GM21360 (cell line): Measurements from ENCODE around the gene RPS3.

ENCODE experiments used
- ATAC-seq: cut with Tn5 transposase; IDR thresholded peaks from one replicate; pipeline ENCODE4 v1.9.1; 2021; ENCODE audit warnings: mild to moderate bottlenecking, moderate library complexity; ENCODE audit not compliant: unreplicated experiment

Gene RPS3

DNA sequence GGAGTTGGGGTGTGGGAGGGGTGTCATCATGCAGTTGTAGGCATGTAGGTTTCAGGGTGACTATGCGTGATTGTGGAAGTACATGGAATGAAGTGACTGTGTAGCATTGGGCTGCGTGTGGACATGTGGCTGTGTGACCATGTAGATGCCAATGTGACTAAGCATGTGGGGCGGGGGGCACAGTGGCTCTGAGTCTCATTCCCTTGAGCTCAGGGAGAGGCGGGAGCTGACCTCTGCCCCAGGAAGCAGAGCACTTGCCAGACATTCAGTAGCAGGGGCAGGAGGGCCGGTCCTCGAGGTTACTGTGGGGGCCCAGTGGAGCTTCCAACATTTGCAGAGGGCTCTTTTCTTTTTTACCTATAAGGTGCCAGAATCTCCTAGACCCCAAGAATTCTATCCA is 34.1 kb downstream of the RPS3 start:
- ATAC-seq, result no peak

DNA sequence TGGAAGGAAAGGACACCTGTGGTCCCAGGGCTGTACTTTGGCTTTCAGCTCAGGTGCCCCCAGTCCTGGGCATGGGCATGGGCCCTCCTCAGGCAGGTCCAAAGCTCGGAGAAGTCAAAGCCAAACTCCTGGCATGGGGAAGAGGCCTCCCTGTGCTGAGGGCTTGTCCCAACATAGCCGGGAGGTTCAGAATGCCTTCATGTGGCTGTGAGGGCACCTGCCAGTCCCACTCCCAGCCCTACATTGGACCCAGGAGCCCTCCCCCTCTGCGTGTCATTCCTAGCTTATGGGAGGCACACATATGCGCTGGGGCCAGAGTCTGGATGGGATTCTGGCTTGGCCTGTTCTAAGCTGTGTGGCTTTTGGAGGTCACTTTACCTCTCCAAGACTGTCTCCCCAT is 34.7 kb downstream of the RPS3 start:
- ATAC-seq, result no peak

DNA sequence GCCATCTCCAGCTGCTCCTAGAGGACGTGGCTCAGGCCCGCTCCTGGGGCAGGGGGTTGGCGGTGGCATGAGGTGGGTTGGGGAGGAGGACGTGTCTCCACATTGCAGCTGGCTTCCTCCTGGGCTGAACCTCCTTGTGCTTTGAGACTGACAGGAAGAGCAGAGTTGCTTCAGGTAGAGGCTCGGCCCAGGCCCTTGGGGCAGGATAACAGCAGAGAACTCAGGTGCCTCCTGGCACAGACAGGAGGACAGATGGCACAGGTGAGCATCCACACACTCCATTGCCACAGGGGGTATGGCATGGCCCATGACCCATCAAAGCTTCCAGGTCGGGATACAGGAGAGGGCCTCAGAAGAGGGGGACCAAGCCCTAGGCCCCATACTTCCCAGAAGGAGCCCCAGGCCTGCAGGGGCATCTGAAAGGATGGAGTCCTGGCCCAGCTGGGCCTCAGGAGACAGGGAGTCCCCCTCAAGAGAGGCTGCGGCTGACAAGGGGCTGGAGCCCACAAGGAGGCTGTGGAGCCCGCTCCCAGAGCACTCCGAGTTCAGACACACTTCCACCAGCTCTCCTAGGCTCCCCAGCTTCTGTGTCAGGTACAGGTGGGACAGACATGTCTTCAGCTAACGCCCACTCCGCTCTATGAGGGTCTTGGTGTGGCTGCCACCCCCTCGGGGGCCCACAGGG is 35.7 kb downstream of the RPS3 start:
- ATAC-seq, result no peak

DNA sequence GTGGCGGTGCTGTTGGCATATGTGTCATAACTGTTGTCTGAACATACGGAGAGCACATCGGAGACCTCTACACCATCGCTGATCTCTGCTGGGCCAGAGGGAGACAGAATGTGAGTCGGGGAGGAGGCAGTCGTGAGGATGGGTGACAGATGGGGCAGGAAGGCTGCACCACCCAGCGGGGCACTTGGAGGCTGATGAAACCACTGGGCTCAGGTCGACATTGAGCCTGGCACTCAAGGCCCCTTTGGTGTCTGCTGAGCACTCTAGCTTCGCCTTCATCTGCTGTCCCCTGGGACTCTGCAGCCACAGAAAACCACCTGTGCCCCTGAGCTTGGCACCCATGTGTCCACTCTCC is 36.2 kb downstream of the RPS3 start:
- no peak for ATAC-seq

DNA sequence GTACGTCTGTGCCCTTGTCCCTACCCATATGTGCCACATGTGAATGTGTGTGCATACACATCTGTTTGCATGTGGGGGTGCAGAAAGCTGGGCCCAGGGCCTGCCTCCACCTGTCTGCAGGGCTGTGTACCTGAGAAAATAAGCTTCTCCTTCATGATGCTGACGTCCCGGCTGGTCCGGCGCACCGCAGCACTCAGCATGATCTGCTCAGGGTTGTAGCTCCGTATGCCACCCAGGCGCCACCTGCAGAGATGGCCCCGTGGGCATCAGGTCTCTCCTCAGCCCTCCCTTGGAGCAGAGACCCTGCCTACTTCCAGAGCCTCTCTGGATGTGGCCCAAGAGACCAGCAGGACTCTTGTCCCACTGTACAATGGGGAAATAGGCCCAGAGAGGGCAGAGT is 37.5 kb downstream of the RPS3 start:
- no peak for ATAC-seq

DNA sequence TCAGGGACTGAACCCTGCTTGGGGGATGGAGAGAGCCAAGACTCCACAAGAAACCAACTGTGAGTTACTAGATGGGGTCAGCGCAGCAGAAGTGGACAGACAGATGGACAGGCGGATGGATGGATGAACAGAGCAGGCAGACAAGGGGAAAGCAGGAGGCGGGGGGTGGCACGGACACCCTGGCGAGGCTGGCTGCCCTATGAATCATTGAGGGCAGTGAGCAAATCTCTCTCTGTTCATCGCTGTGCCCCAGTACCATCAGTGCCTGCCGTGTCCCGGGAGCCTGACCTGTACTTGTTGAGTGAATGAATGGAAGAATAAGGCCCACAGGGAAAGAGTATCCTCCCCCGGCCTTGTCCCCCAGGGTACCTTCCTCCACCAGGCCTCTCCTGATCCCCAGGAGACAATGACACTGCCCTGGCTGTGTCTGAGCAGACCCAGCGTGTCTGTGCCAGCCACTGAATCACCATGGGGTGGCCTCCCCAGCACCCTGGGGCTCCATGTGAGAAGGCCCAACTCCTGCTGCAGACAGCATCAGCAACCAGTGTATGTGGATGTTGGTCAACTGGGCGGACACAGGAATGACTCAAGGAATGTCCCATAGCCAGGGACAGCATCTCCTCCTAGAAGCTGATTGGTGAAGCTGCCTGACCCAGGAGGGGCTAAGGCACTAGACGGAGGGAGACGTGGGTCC is 38.8 kb downstream of the RPS3 start:
- ATAC-seq, result no peak

DNA sequence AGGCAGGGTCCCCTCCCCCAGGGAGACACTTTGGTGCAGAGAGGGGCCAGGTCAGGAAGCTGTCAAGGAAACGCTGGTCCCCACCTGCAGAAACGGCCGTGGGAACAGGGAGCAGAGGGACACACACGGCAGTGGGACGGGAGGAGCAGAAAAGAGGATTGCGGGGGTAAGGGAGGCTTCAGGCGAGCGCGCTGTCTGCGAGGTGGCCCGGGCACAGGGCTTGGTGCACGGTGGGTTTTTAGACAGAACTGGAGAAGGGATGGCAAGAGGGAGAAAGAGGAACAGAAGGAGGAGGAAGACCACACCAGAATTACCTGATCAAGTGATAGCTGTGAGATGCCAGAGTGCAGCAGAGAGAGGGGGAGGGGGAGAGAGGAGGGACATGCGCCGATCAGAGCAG is 39.7 kb downstream of the RPS3 start:
- no peak for ATAC-seq

DNA sequence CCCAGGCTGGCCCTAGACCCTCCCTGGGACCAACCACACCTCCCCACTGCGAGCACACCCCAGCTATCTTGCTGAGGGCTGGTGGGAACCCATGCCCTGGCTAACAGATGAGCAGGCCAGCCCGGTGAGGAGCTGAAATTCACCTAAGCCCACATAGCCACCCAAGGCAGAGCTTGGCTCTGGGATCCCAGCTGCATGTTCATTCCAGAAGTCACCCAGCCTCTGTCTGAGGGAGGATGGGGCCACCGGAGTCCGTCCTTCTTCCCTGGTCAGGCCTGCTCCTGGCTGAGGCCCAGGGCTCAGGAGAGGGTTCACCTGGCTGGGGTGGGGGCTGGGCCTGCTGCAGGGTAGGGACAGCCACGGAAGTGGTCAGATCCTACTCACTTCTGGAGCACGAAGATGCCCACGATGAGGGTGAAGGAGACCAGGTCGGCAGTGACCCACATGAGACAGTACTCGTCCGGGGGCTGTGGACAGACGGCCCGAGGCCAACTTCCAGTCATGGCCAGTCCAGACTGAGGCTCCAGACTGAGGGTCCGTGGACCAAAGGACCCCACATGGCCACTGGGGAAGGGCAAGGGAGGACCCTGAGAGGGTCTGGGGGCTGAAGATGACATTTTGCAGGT is 40.3 kb downstream of the RPS3 start:
- no peak for ATAC-seq

DNA sequence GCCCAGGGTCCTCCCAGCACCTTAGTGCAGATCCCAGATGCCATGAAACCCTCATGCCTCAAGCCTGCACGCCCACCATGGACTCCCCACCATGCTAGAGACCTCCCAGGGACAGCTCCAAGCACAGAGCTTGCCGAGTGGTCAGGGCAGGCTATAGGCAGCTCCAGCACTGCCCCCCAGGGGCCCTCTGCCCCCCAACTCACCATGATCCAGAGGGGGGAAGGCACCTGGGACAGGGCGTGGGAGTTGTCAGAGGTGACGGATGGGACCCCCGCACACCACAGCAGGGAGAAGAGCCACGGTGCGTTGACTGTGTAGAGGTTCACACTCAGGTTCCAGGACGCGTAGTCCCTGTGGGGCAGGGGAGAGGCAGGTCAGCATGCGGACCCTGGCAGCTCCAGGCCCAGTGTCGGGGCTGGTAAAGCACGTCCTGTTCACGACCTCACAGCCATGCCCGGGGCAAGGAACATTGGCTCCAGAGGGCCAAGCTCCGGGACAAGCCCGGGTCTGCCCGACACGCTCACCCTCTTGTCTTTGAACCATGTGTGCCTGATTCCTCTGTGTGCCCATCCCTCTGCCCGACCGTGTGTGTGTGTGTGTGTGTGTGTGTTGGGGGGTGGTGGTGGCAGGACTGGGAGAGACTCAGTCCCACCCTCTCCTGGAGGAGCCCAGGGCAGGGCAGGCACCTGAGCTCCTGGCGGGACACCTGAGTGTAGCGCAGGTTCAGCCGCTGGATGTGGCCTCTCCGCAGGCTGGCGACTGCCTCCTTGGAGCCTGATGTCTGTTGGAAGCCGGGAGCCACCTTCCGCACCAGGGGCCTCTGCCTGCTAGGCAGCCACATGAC is 41.9 kb downstream of the RPS3 start:
- no peak for ATAC-seq

DNA sequence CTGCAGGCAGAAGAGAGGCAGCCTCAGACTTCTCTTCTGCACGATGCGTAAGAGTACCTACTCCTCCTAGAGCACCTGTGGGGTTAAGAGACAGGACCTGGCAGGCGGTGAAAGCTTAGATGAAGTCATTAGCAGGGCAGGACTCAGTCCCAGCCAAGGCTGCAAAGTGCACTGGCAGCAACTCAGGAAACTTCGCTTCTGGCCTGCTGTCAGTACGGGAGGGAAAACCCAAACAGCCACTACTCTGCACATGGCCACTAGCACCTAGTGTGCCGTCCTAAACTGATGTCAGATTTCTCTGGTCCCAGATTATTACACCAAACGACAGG is 42.5 kb downstream of the RPS3 start:
- ATAC-seq, result no peak

DNA sequence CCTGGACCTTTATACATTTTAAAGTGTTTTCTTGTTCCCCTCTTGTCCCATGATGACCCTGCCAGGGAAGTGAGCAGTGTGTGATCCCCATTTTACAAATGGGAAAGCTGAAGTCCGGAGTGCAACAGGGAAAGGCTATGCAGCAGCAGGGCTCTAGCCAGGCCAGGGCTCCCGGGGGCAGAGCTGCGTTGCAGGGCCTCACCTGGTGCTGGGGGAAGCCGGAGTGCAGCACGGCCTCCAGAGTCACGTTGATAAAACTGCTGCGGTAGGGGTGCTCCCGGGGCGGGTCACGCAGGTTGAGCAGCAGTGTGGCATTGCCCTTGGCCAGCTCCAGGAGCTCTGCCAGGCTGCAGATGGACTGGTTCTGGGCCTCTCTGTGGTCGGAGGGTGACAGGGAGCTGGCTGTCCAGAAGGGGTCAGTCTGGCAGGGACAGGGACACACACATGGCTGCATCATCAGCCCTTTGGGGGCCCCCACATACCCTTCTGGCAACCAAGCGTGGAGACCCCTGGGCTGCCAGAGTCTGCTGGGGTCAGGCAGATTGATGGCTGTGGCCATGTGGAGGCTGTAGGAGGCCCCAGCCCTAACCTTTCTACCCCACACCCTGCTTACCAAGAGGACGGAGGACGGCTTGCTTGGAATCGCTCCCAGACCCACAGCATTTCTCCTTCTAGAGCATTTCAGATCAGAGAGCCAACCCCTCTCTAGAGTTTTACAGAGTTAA is 43.0 kb downstream of the RPS3 start:
- no peak for ATAC-seq

DNA sequence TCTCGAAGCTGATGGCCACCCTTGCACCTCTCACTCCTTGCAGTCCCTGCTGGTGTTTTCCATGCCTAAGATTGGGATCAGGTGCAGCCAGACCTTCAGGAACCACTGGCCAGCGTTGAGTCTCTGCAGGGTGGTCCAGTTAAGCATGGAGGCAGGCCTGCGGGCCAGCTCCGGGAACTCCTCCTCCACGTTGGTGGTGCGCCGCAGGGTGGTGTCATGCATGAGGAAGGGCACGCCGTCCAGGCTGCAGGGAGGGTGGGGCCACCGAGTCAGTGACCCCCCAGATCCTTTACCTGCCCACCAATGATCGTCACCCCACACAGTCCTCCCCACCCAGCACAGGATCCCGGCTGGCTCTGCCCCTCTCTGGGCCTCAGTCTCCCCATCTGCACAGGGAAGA is 43.7 kb downstream of the RPS3 start:
- no peak for ATAC-seq

DNA sequence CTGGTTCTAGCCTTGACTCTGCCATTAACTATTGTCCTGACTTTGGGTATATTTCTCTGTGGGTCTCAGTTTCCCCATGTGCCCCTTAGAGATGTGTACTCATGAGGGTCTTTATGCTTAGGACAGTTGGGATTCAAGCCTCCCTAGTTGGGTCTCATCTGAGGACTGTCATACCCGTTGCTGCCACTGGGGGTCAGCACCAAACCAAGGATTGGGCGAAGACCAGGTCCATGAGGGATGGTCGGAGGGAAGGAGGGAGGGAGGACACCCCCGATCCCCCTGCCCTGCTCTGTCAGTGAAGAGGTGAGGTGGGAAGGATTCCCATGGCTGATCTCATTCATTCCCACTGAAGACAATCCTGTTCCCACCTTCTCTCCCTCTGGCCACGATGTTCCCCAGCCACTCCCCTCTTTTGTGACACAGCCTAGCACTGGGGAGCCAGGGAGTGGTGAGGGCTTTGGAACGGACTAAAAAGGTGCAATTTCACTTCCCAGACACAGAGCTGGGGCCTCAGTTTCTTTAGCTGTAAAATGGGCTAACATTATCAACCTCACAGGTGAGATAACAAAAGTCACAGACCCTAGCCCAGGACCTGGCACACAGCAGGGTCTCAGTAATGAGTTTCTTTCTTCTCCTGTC is 46.1 kb downstream of the RPS3 start:
- ATAC-seq, result no peak

DNA sequence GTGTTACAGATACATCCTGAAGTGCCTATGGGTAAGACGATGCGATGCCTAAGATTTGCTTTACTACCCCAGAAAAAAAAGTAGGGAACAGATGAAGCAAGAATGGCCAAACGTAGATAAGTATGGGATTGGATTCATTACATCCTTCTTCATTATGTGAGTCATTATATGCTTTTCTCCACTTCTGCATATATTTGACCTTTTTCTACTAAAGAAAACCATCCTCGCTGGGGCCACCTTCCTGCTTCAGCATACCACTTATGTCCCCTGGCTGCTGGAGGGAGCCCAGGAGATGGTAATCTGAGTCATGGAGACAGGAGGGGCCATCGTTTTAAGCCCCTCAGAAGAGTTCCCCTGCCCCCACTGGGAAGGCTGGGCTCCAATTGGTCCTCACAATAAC is 48.1 kb downstream of the RPS3 start:
- ATAC-seq, result no peak

DNA sequence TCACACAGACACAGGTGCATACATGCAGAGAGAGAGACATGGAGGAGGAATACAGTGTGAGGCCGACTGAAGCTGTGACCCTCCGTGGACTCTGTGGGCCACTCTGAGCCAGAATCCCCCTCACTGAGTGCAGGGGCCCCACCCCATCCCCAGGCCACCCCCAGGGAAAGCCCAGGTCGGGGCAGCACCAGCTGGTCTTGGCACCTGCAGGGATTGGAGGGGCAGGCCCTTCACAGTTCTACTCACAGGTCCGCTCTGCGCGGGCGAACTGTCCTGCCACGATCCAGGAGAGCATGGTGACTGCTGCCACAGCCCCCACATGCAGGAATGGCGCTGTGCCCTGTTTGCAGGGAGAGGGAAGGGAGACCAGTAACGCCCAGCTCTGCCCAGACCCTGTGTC is 50.0 kb downstream of the RPS3 start:
- no peak for ATAC-seq

DNA sequence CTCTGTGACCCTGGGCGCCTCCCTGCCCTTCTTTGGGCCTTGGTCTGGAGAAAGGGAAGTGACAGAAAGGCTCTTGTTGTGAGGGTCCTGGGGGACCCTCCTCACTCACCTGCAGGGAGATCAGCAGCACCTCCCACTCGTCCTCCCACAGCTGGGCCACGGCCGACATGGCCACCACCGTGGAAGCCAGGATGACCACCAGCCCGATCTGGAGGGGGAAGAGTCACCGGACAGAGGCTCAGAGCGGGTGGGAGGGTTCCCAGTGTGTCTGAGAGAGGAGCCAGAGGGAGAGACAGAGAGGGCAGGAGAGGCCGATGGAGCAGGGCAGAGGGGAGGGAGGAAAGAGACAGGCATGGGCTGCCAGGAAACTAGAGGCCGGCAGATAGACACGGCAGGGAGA is 50.5 kb downstream of the RPS3 start:
- no peak for ATAC-seq

DNA sequence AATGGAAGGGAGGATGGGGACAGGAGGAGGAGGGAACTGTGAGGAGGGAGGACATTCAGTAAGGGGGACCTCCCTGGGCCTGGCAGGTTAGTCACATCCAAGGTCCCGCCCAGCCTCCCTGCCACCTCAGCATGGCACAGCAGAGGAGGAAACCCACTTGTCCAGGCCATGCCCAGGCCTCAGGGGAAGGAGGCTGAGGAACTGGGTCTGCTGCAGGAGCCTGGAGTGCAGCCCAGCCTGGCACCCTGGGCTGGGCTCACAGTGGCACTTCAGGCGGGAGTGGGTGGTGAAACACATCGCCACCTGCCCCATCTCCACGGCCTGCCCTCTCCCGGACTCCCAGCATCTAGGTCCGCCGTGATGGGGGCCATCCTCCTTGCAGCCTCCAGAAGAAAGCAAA is 50.9 kb downstream of the RPS3 start:
- no peak for ATAC-seq

DNA sequence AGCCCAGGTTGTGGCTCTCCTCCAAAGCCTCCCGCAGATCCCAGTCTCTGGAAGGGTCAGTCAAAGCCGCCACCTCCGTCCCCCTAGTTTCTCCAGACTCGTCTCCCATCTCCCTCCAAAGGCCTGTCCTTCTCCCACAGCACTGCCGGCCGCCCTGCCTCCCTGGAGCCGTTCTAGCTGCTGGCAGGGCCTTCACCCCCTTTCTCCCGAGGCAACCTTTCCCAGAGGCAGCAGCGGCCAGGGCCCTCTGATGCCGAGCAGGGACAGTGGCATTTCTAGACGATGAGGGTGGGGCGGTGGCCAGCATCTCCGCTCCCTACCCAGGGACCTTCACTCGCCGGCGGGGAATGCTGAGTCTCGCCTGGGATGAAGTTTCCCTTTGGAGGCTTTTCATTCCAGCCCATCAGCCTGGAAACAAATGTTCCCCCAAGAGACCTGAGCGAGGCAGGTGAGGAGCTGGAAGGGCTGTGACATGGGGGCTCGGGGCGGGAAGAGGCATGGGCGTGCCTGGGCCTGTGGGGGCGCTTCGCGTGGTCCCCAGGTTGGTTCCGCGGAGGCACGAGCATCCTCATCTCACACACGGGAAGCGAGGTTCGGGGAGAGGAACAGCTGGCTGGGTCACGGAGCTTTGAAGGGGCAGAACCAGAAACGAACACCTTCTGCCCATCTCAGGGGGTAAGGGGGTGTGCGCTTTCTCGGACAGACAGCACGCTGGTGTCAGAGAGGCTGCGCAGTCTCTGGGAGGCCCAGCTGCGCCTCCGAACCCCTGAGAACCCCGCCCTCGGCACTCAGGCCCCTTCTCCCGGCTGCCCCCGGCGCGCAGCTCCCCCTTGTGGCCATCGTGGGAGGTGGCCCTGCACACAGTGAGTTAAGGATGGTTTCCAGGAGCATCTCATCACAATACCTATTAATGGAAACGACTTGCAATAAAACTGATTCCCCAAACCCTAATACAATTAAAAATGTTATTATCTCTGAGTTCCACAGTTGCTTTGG is 51.8 kb downstream of the RPS3 start:
- no peak for ATAC-seq

DNA sequence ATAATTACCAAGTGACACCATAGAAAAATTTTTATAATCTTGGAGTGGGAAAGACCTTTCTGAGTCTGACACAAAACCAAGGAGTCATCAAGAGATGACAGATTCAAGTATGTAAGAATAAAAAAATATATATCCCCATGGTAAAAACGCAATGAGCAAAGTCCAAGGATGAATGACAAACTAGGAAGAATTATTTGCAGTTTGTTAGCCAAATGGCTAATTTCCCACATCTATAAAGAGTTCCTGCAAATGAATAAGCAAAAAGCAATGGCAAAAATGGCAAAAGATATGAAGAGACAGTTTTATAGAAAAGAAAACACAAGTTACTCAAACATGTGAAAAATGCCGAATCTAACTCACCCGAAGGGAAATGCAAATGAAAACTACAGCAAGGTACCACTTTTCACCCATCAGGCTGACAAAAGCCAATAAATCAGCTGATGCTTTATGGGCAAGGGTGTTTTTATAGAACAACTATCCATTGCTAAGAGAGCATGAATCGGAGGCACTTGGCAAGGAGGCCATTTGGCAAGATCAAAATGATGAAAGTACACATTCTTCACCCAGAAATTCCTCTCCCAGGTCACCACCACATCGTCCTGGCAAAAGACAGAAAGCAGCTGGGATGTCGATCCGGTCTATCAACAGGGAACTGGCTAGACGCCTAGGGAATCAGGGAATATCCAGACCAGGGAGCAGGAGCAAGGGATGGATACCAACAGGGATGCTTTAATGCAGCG is 54.8 kb downstream of the RPS3 start:
- ATAC-seq, result no peak
